Measurements from ENCODE around the gene DPEP2. TPM values are rescaled to one million over a fixed set of nuclear protein-coding genes. Genes with fewer than 3 reads are reported as not detected.
A peak's percentile ranks its signal among the peaks of the same experiment; 100 is the strongest.

The DPEP2 gene
- total RNA-seq, 1 donor from 2014 or later, result 1.1 TPM

DNA sequence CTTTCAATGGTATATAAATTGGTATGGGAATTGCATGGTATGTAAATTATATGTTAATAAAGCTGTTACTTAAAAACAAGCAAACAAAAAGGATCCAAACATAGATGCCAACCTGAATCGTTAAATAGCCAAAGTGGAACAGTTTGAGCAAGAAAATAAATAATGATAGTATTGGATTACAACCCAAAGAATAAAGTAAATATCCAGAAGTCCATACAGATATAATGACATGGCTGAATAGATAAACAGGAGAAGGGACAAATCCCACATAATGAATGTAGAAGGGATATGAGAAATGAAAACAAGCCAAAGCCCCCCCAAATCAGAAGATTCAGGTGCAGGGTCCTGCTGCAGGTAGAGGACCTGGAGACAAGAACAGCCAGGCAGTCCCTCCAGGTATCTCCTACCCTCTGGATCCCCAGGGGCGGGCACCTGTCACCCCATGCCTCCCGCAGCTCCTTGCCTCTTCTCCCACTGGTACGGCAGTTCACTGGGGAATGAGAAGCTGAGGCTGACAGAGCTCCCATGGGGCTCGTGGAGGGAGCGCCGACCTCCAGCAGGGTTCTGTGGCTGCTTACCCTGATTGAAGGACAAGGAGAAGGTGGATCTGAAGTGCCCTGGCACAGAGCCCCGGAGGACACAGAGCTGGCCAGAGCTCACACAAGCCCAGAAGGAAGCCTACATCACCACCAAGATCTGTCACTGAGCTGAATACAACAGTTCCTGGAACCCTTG lies 45.5 kb downstream of the DPEP2 start:
- H3K36me3 ChIP-seq, result peaks cover 87 to 94% of the 10 kb centered on the region in 2 donors
- TF ChIP-seq, protein P1, sequence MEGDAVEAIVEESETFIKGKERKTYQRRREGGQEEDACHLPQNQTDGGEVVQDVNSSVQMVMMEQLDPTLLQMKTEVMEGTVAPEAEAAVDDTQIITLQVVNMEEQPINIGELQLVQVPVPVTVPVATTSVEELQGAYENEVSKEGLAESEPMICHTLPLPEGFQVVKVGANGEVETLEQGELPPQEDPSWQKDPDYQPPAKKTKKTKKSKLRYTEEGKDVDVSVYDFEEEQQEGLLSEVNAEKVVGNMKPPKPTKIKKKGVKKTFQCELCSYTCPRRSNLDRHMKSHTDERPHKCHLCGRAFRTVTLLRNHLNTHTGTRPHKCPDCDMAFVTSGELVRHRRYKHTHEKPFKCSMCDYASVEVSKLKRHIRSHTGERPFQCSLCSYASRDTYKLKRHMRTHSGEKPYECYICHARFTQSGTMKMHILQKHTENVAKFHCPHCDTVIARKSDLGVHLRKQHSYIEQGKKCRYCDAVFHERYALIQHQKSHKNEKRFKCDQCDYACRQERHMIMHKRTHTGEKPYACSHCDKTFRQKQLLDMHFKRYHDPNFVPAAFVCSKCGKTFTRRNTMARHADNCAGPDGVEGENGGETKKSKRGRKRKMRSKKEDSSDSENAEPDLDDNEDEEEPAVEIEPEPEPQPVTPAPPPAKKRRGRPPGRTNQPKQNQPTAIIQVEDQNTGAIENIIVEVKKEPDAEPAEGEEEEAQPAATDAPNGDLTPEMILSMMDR (IDR thresholded peaks at IDR 0.05), result no peak
- H3K4me1 ChIP-seq, result no peaks in the 10 kb centered on the region
- no peaks in the 10 kb centered on the region for H3K27me3 ChIP-seq
- H3K9me3 ChIP-seq, result no peaks in the 10 kb centered on the region
- intact Hi-C loops (cut with DNase I), result no loop called here
- H3K4me3 ChIP-seq, result no peak overlapping the region
- H3K27ac ChIP-seq, result no peak overlapping the region
- DNase-seq (ENCODE audit: low spot score in 2 of 2), result no peak

GRCh38 chr16:67951485-67951884 lies 47.8 kb downstream of the DPEP2 start:
- intact Hi-C loops (cut with DNase I), result no loop called here
- no peak for DNase-seq (ENCODE audit: low spot score in 2 of 2)
- Histone ChIP-seq H3K27ac (peak overlapping the region in 1 of 2 donors; percentile 33), H3K27me3 (no peaks in the 10 kb centered on the region), H3K4me1 (no peaks in the 10 kb centered on the region), H3K36me3 (peaks cover 90 to 95% of the 10 kb centered on the region in 2 donors), H3K9me3 (no peaks in the 10 kb centered on the region), H3K4me3 (no peak overlapping the region)
- TF ChIP-seq, protein P1 (IDR thresholded peaks at IDR 0.05), result no peak

GRCh38 chr16:67950335-67950843 lies 48.9 kb downstream of the DPEP2 start:
- TF ChIP-seq, protein P1 (IDR thresholded peaks at IDR 0.05), result no peak
- DNase-seq (ENCODE audit: low spot score in 2 of 2), result no peak
- Histone ChIP-seq H3K27me3 (no peaks in the 10 kb centered on the region), H3K4me1 (no peaks in the 10 kb centered on the region), H3K4me3 (no peak overlapping the region), H3K27ac (no peak overlapping the region), H3K9me3 (no peaks in the 10 kb centered on the region), H3K36me3 (peaks cover 96 to 100% of the 10 kb centered on the region in 2 donors)
- intact Hi-C loops (cut with DNase I), result no loop called here

GRCh38 chr16:67949645-67950044 lies 49.6 kb downstream of the DPEP2 start:
- H3K4me3 ChIP-seq, result no peak overlapping the region
- DNase-seq (ENCODE audit: low spot score in 2 of 2), result no peak
- H3K9me3 ChIP-seq, result no peaks in the 10 kb centered on the region
- intact Hi-C loops (cut with DNase I), result loop anchor here (10.0 kb wide), 1 partner anchor 1025 kb away; the partner anchor contains the start of gene RRAD
- peaks cover 96 to 100% of the 10 kb centered on the region in 2 donors for H3K36me3 ChIP-seq
- TF ChIP-seq, protein P1 (IDR thresholded peaks at IDR 0.05), result no peak
- no peak overlapping the region for H3K27ac ChIP-seq
- H3K4me1 ChIP-seq, result peaks cover under 1 to 2% of the 10 kb centered on the region in 2 donors
- H3K27me3 ChIP-seq, result no peaks in the 10 kb centered on the region

DNA sequence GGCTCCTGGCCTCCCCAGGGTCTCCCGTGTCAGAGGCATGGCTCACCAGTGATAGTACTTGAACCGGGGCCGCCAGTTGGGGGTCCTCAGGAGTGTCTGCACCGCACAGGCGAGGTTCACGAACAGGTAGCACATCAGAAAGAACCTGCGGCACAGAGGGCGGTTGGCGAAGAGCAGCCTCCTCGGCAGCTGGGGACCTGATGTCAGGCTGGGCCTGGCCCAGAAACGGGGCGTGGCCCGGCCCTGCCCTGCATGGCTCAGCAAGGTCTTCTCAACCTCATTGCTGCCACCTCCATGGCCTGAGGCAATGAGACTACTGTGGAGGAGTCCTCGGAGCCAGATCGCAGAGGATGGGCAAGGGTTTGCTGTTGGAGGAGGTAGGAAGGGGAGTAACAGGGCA lies 51.3 kb downstream of the DPEP2 start:
- H3K4me3 ChIP-seq, result no peak overlapping the region
- H3K27ac ChIP-seq, result peak overlapping the region in 1 of 2 donors; percentile 9
- peaks cover 5 to 13% of the 10 kb centered on the region in 2 donors for H3K4me1 ChIP-seq
- peaks cover 81 to 89% of the 10 kb centered on the region in 2 donors for H3K36me3 ChIP-seq
- TF ChIP-seq, protein P1 (IDR thresholded peaks at IDR 0.05), result no peak
- no peak for DNase-seq (ENCODE audit: low spot score in 2 of 2)
- intact Hi-C loops (cut with DNase I), result loop anchor here (10.0 kb wide), 1 partner anchor 1023 kb away; the partner anchor contains the start of gene RRAD
- no peaks in the 10 kb centered on the region for H3K27me3 ChIP-seq
- no peaks in the 10 kb centered on the region for H3K9me3 ChIP-seq

Data from ascending aorta (tissue), 2 donors.